Tibial artery (tissue), 4 donors: Measurements from ENCODE around the gene TEX52.

Source experiments
- DNase-seq, 2 donors: peaks; one replicate each; pipeline ENCODE4 v3.0.0-alpha.2; 2019
- H3K27ac ChIP-seq, 2 donors: fragments of 200-600 bp; sonication (generic) in 1 of 2; 1 replicate in 1 of 2; 2 replicates in 1 of 2; pipeline ENCODE4 v1.5.1; 2018 to 2019; ENCODE audit warnings: mild to moderate bottlenecking in 1 of 2
- H3K27me3 ChIP-seq, 2 donors: fragments of 200-600 bp; sonication (generic) in 1 of 2; one replicate each; pipeline versions ENCODE4 v1.5.1 to v1.6.0; 2016 to 2019
- H3K36me3 ChIP-seq, 3 donors: fragments of 200-600 bp; sonication (generic) in 2 of 3; one replicate each; pipeline ENCODE4 v1.5.1; 2016 to 2019; ENCODE audit warnings: mild to moderate bottlenecking in 2 of 3
- H3K4me1 ChIP-seq, 4 donors: fragments of 200-600 bp; sonication (generic) in 2 of 4; 1 replicate in 3 of 4; 2 replicates in 1 of 4; pipeline ENCODE4 v1.5.1; 2016 to 2019
- H3K4me3 ChIP-seq, 2 donors: fragments of 200-600 bp; sonication (generic) in 1 of 2; 1 replicate in 1 of 2; 2 replicates in 1 of 2; pipeline ENCODE4 v1.5.1; 2018 to 2019; ENCODE audit warnings: mild to moderate bottlenecking in 2 of 2
- H3K9me3 ChIP-seq, 3 donors: fragments of 200-600 bp; sonication (generic) in 1 of 3; one replicate each; pipeline ENCODE4 v1.5.1; 2016 to 2019
- intact Hi-C: fragments of 100-400 bp; cut with DNase I; formaldehyde crosslinking; loops from one replicate; pipeline ENCODE4 v1.15.0; 2023; ENCODE audit warnings: low total_unique reads
- TF ChIP-seq, protein P1 (sequence below), 2 experiments: fragments of 200-600 bp in 1 of 2; fragments of 450-650 bp in 1 of 2; IDR thresholded peaks; one replicate each; pipeline ENCODE4 v1.5.1; 2017 to 2019; ENCODE audit warnings: antibody characterized with exemption in 2 of 2, mild to moderate bottlenecking in 1 of 2, moderate library complexity in 1 of 2

Gene TEX52

DNA sequence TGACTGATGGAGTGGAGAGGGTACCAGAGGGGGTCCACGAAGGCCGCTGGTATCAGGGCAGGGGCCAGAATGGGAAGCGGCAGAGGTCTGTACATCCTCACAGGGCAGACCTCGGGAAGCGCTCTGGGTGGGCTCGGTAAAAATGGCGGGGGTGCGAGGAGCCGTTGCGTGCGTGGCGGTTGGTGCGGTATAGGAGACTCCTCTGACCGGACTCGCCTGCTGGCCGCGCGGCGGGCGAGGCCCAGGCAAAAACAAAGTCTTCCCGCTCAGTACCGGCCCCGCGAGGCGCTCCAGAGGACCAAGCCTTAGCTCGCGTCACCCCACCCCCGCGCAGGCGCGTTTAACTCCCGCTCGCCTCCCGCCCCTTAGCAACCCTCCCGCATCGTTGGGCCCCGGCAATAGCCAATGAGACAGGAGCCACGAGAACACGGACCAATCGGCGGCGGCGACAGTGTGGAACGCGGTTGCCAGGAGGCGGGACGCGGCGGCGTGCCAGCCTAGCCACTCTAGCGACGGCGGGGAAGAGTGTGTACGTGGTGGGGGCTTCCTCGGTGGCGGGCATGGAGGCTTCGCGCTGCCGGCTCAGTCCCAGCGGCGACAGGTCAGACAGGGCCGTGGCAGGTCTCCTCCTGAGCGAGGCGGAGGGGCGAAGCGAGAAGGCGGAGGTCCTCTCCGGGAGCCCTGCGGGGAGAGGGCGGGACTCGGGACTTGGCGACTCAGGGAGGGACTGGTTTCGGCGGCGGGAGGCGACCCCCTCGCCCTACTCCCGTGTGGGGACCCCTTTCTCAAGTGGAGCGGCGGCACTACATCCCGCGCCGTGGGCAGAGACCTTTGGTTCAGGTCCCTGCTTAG lies 33.8 kb upstream of the TEX52 start, which contains the start of gene TULP3:
TULP3 (plus strand) TSS at position 504 of the 852 bp plus-strand sequence; CDS start at position 561, 57 bp downstream.
- peak; percentile 99 for DNase-seq
- Histone ChIP-seq H3K4me1 (peaks cover 0 to 45% (median 23%) of the 10 kb centered on the region in 4 donors), H3K27ac (peak within 1 kb of the TSS; percentile 98 to 99), H3K4me3 (peak within 1 kb of the TSS; percentile 91 to 93), H3K9me3 (no peaks in the 10 kb centered on the region), H3K27me3 (no peaks in the 10 kb centered on the region), H3K36me3 (peaks cover 0 to 6% (median 0%) of the 10 kb centered on the region in 3 donors)
- intact Hi-C loops = loop anchor here (2.0 to 5.0 kb wide), 2 partner anchors 14 to 43 kb away; partner anchors contain the start of genes FOXM1 and RHNO1
- TF ChIP-seq, protein P1, sequence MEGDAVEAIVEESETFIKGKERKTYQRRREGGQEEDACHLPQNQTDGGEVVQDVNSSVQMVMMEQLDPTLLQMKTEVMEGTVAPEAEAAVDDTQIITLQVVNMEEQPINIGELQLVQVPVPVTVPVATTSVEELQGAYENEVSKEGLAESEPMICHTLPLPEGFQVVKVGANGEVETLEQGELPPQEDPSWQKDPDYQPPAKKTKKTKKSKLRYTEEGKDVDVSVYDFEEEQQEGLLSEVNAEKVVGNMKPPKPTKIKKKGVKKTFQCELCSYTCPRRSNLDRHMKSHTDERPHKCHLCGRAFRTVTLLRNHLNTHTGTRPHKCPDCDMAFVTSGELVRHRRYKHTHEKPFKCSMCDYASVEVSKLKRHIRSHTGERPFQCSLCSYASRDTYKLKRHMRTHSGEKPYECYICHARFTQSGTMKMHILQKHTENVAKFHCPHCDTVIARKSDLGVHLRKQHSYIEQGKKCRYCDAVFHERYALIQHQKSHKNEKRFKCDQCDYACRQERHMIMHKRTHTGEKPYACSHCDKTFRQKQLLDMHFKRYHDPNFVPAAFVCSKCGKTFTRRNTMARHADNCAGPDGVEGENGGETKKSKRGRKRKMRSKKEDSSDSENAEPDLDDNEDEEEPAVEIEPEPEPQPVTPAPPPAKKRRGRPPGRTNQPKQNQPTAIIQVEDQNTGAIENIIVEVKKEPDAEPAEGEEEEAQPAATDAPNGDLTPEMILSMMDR (IDR thresholded peaks at IDR 0.05) = peak in 1 of 2 experiments; percentile 13

DNA sequence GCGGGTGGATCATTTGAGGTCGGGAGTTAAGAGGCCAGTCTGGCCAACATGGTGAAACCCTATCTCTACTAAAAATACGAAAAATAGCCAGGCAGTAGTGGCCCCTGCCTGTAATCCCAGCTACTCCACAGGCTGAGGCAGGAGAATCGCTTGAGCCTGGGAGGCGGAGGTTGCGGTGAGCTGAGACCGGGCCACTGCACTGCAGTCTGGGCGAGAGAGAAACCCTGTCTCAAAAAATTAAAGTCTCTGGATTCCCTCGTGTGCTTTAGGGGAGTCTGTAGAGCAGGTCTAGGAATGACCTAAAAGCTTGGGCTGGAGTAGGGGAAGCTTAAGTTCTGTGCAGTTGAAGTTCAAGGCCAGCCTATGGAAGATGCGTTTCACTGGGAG lies 33.2 kb upstream of the TEX52 start:
- Histone ChIP-seq H3K4me1 (peaks cover 0 to 39% (median 20%) of the 10 kb centered on the region in 4 donors), H3K4me3 (peak overlapping the region; percentile 91 to 93), H3K27me3 (no peaks in the 10 kb centered on the region), H3K27ac (peak overlapping the region; percentile 98 to 99), H3K36me3 (peaks cover 0 to 6% (median 0%) of the 10 kb centered on the region in 3 donors), H3K9me3 (no peaks in the 10 kb centered on the region)
- peak in 1 of 2 donors; percentile 51 for DNase-seq
- TF ChIP-seq, protein P1 (IDR thresholded peaks at IDR 0.05) = no peak
- intact Hi-C loops = loop anchor here (2.0 to 5.0 kb wide), 2 partner anchors 13 to 43 kb away; partner anchors contain the start of genes FOXM1 and RHNO1

DNA sequence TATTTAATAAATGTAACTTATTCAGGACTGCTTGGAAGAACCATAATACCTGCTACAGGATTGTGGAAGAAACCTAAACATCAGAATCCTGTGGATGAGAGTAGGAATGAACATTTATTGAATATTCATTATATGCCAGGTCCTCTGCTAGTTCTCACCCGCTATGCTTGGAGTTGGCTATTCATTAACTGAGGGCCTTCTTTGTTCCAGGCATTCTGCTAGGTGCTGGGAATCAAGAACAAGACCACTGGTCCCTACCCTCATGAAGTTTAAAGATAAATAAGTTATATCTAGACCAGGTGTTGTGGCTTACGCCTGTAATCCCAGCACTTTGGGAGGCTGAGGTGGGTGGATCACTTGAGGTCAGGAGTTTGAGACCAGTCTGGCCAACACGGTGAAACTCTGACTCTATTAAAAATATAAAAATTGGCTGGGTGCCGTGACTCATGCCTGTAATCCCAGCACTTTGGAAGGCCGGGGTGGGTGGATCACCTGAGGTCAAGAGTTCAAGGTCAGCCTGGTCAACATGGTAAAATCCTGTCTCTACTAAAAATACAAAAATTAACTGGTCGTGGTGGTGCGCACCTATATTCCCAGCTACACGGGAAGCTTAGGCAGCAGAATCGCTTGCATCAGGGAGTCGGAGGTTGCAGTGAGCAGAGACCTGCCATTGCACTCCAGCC lies 30.1 kb upstream of the TEX52 start:
- intact Hi-C loops = loop anchor here (5.0 to 10.0 kb wide), 2 partner anchors 48 to 145 kb away; no protein-coding TSS in a partner anchor
- peak in 1 of 2 donors; percentile 20 for DNase-seq
- peaks cover 0 to 10% (median 5%) of the 10 kb centered on the region in 4 donors for H3K4me1 ChIP-seq
- H3K9me3 ChIP-seq = no peaks in the 10 kb centered on the region
- peaks cover 0 to 6% (median 0%) of the 10 kb centered on the region in 3 donors for H3K36me3 ChIP-seq
- H3K27me3 ChIP-seq = no peaks in the 10 kb centered on the region
- no peak overlapping the region for H3K4me3 ChIP-seq
- no peak overlapping the region for H3K27ac ChIP-seq
- TF ChIP-seq, protein P1 (IDR thresholded peaks at IDR 0.05) = no peak

DNA sequence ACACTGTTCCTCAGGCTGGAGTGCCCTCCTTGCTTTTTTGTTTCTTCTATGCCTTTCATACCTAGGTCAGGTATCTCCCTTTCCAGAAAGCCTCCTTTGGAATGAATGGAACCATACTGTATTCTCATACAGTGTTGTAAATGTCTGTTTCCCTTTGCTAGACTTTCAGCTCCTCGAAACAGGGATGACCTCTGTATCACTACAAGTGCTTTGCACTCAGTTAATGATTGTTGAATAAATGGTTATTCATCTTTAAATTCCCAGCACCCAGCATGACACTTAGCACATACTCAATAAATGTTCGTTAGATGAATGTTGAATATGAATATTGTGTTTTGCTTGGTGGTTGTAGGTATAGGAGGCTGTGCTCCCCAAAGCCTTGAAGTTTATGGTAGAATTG lies 28.0 kb upstream of the TEX52 start:
- no peak overlapping the region for H3K27ac ChIP-seq
- DNase-seq = no peak
- no peak overlapping the region for H3K4me3 ChIP-seq
- no peaks in the 10 kb centered on the region for H3K9me3 ChIP-seq
- no peaks in the 10 kb centered on the region for H3K27me3 ChIP-seq
- peaks cover 0 to 6% (median 0%) of the 10 kb centered on the region in 3 donors for H3K36me3 ChIP-seq
- H3K4me1 ChIP-seq = no peaks in the 10 kb centered on the region
- intact Hi-C loops = loop anchor here (5.0 to 10.0 kb wide), 2 partner anchors 50 to 147 kb away; no protein-coding TSS in a partner anchor
- TF ChIP-seq, protein P1 (IDR thresholded peaks at IDR 0.05) = no peak

DNA sequence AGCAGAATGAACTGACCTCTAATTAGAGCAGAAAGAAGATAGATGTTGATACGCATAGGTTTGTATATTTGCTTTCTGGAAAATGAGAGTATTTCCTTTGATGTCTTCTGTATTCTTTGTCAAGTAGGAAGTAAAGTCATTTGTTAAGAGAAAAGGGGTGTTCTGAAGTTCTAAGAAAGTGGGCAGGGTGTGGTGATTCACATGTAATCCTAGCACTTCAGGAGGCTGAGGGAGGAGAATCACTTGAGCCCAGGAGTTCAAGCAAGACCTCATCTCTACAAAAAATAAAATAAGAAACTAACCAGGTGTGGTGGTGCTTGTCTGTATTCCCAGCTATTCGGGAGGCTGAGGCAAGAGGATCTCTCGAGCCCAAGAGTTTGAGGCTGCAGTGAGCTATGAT lies 23.0 kb upstream of the TEX52 start:
- H3K4me1 ChIP-seq = peaks cover 0 to 19% (median 14%) of the 10 kb centered on the region in 4 donors
- no peaks in the 10 kb centered on the region for H3K36me3 ChIP-seq
- TF ChIP-seq, protein P1 (IDR thresholded peaks at IDR 0.05) = no peak
- no peak overlapping the region for H3K27ac ChIP-seq
- H3K4me3 ChIP-seq = no peak overlapping the region
- intact Hi-C loops = loop anchor here (10.0 kb wide), 1 partner anchor 55 kb away; no protein-coding TSS in a partner anchor
- H3K9me3 ChIP-seq = no peaks in the 10 kb centered on the region
- DNase-seq = no peak
- H3K27me3 ChIP-seq = no peaks in the 10 kb centered on the region
